HCT116 (cell line): Measurements from ENCODE around the gene MAJIN. TPM values are rescaled to one million over a fixed set of nuclear protein-coding genes. Genes with fewer than 3 reads are reported as not detected.

ENCODE experiments used
- ATAC-seq: fragments of 200-7000 bp; cut with Tn5 transposase; 2 replicates; pipeline ENCODE4 v1.9.1; 2020; ENCODE audit warnings: mild to moderate bottlenecking, moderate library complexity
- BruUV-seq: library from RNA; stranded (reverse); fragments of 400-500 nt; replicated peaks from 2 replicates; lab custom pipeline; 2021; lab: Mats Ljungman, UMichigan
- CTCF ChIA-PET: fragments of 300-600 bp; sonication (Branson Sonifier 250); formaldehyde crosslinking; loops from one replicate; lab custom pipeline; 2021; ENCODE audit warnings: antibody characterized with exemption; lab: Charles Lee
- POLR2A ChIA-PET: fragments of 300-600, 350-600 bp; sonication (Branson Sonifier 250); formaldehyde crosslinking; loops from one replicate; lab custom pipeline; 2021; ENCODE audit warnings: antibody characterized with exemption; lab: Charles Lee
- RAD21 ChIA-PET, 2 experiments: fragments of 300-600 bp; sonication (Branson Sonifier 250); formaldehyde crosslinking; loops; one replicate each; lab custom pipeline; 2023; ENCODE audit warnings: low total read pairs in 2 of 2; ENCODE audit not compliant: uncharacterized antibody in 2 of 2, unreplicated experiment in 2 of 2, low non-redundant PET in 1 of 2; lab: Charles Lee
- DNase-seq: peaks from one replicate; pipeline ENCODE4 v3.0.0-alpha.2; 2010; ENCODE audit warnings: low read depth, low spot score
- H2AFZ ChIP-seq: fragments of 200-600 bp; shearing (Covaris generic), sonication (generic); 2 replicates; pipeline ENCODE4 v1.6.1; 2017; ENCODE audit warnings: low read depth, mixed run types, mixed read lengths, antibody characterized with exemption, low read length; ENCODE audit not compliant: poor library complexity, severe bottlenecking
- H3K27ac ChIP-seq: 2 replicates; pipeline ENCODE4 v1.5.1; 2012; ENCODE audit warnings: low read depth, low read length
- H3K27me3 ChIP-seq: fragments of 200-600 bp; sonication (generic); 2 replicates; pipeline ENCODE4 v1.6.1; 2016; ENCODE audit warnings: mixed run types, low read length, mixed read lengths; ENCODE audit not compliant: insufficient read depth
- H3K36me3 ChIP-seq, 2 experiments: fragments of 200-500 bp in 1 of 2; fragments of 200-600 bp in 1 of 2; sonication (Bioruptor generic) in 1 of 2; sonication (generic) in 1 of 2; 2 replicates each; pipeline versions ENCODE4 v1.5.1 to v1.6.1; 2014 to 2016; ENCODE audit warnings: low read length in 2 of 2, inconsistent platforms in 1 of 2, mixed read lengths in 1 of 2, mixed run types in 1 of 2; ENCODE audit not compliant: insufficient read depth in 2 of 2, control insufficient read depth in 1 of 2
- H3K4me1 ChIP-seq, 2 experiments: fragments of 200-600 bp in 1 of 2; sonication (generic) in 1 of 2; 2 replicates each; pipeline versions ENCODE4 v1.5.1 to v1.6.1; 2012 to 2017; ENCODE audit warnings: low read length in 2 of 2, inconsistent platforms in 1 of 2, mild to moderate bottlenecking in 1 of 2, mixed read lengths in 1 of 2, mixed run types in 1 of 2, moderate library complexity in 1 of 2; ENCODE audit not compliant: insufficient read depth in 2 of 2, control insufficient read depth in 1 of 2
- H3K4me2 ChIP-seq: fragments of 200-600 bp; sonication (generic); 2 replicates; pipeline ENCODE4 v1.6.1; 2017; ENCODE audit warnings: mixed run types, low read length, mixed read lengths
- H3K4me3 ChIP-seq, 2 experiments: fragments of 200-600 bp in 1 of 2; sonication (generic) in 1 of 2; replicated peaks in 1 of 2; 2 replicates each; pipeline ENCODE4 v1.5.1; 2011 to 2016; ENCODE audit warnings: low read length in 2 of 2, control low read depth in 1 of 2, low read depth in 1 of 2, mild to moderate bottlenecking in 1 of 2, mixed read lengths in 1 of 2, mixed run types in 1 of 2
- H3K79me2 ChIP-seq: fragments of 200-600 bp; sonication (generic); 2 replicates; pipeline ENCODE4 v1.6.1; 2017; ENCODE audit warnings: mild to moderate bottlenecking, mixed run types, low read length, moderate library complexity, mixed read lengths; ENCODE audit not compliant: insufficient read depth
- H3K9ac ChIP-seq: fragments of 200-600 bp; sonication (generic); 2 replicates; pipeline ENCODE4 v1.6.1; 2016; ENCODE audit warnings: low read length, mixed read lengths
- H3K9me2 ChIP-seq: fragments of 200-600 bp; sonication (generic), shearing (Covaris generic); 2 replicates; pipeline ENCODE4 v1.6.1; 2017; ENCODE audit warnings: mixed run types, mild to moderate bottlenecking, moderate library complexity; ENCODE audit not compliant: insufficient read depth
- H3K9me3 ChIP-seq, 2 experiments: fragments of 200-500 bp in 1 of 2; fragments of 200-600 bp in 1 of 2; sonication (Bioruptor generic) in 1 of 2; sonication (generic) in 1 of 2; 2 replicates each; pipeline ENCODE4 v1.6.1; 2014 to 2017; ENCODE audit warnings: low read length in 2 of 2, mixed read lengths in 2 of 2, inconsistent platforms in 1 of 2, low read depth in 1 of 2, mild to moderate bottlenecking in 1 of 2, mixed run types in 1 of 2, moderate library complexity in 1 of 2; ENCODE audit not compliant: control insufficient read depth in 1 of 2, insufficient read depth in 1 of 2
- H4K20me1 ChIP-seq: fragments of 200-600 bp; sonication (generic), shearing (Covaris generic); 2 replicates; pipeline ENCODE4 v1.6.1; 2017; ENCODE audit warnings: mixed run types, mild to moderate bottlenecking, moderate library complexity; ENCODE audit not compliant: insufficient read depth
- ATF3 ChIP-seq: IDR thresholded peaks from 2 replicates; pipeline ENCODE4 v1.6.1; 2012
- CBX3 ChIP-seq: IDR thresholded peaks from 2 replicates; pipeline ENCODE4 v1.6.1; 2012; ENCODE audit warnings: low read depth
- ELF1 ChIP-seq: IDR thresholded peaks from 2 replicates; pipeline ENCODE4 v1.6.1; 2012; ENCODE audit warnings: low read depth, borderline replicate concordance
- EZH2 ChIP-seq: fragments of 200-600 bp; sonication (generic); IDR thresholded peaks from 2 replicates; pipeline ENCODE4 v1.6.1; 2017; ENCODE audit warnings: antibody characterized with exemption, mixed run types
- EZH2phosphoT487 ChIP-seq: fragments of 200-600 bp; IDR thresholded peaks from 2 replicates; pipeline ENCODE4 v1.6.1; 2018; ENCODE audit warnings: antibody characterized with exemption, borderline replicate concordance
- FOSL1 ChIP-seq: IDR thresholded peaks from 2 replicates; pipeline ENCODE4 v1.6.1; 2012; ENCODE audit warnings: low read depth
- JUND ChIP-seq: IDR thresholded peaks from 2 replicates; pipeline ENCODE4 v1.6.1; 2012
- MAX ChIP-seq: IDR thresholded peaks from 2 replicates; pipeline ENCODE4 v1.6.1; 2012
- POLR2A ChIP-seq: IDR thresholded peaks from 2 replicates; pipeline ENCODE4 v1.7.0; 2011; ENCODE audit warnings: borderline replicate concordance; ENCODE audit not compliant: insufficient read depth, insufficient read length; ENCODE audit errors: extremely low read depth
- TCF7L2 ChIP-seq: IDR thresholded peaks from 2 replicates; pipeline ENCODE4 v1.7.0; 2011; ENCODE audit warnings: borderline replicate concordance, inconsistent platforms; ENCODE audit not compliant: insufficient read depth, insufficient read length; ENCODE audit errors: extremely low read depth
- YY1 ChIP-seq: IDR thresholded peaks from 2 replicates; pipeline ENCODE4 v1.6.1; 2011; ENCODE audit warnings: low read length, low read depth, moderate library complexity, mild to moderate bottlenecking; ENCODE audit not compliant: insufficient replicate concordance; ENCODE audit errors: extremely low read depth
- ZBTB33 ChIP-seq: IDR thresholded peaks from 2 replicates; pipeline ENCODE4 v1.6.1; 2011; ENCODE audit warnings: mild to moderate bottlenecking, low read length, moderate library complexity; ENCODE audit not compliant: insufficient replicate concordance; ENCODE audit errors: extremely low read depth
- ZFX ChIP-seq: fragments of 450-650 bp; IDR thresholded peaks from 2 replicates; pipeline ENCODE4 v1.6.1; 2017
- ZNF274 ChIP-seq: fragments of 200-500 bp; sonication (Bioruptor generic); IDR thresholded peaks from 2 replicates; pipeline ENCODE4 v1.6.1; 2014; ENCODE audit warnings: mild to moderate bottlenecking, low read depth, low read length, inconsistent platforms
- intact Hi-C: fragments of 100-400 bp; cut with micrococcal nuclease; formaldehyde crosslinking; loops from 2 replicates; pipeline ENCODE4 v1.10.0; 2022
- total RNA-seq: library from RNA; stranded (reverse); gene quantifications from one replicate; pipeline ENCODE4 v1.2.1, GENCODE V29; 2021; ENCODE audit not compliant: unreplicated experiment

The MAJIN gene
- total RNA-seq, 1 experiment from 2014 or later: not detected

- Histone ChIP-seq H3K4me1 (peaks cover 0 to 22% of the 10 kb centered on the region in 2 experiments; a peak in 2 of 4 replicates), H3K9me2 (no peaks in the 10 kb centered on the region), H3K4me2 (no peak overlapping the region), H3K4me3 (no peak overlapping the region), H3K27me3 (no peaks in the 10 kb centered on the region), H4K20me1 (no peaks in the 10 kb centered on the region), H3K27ac (no peak overlapping the region), H2AFZ (no peak overlapping the region), H3K36me3 (no peaks in the 10 kb centered on the region), H3K79me2 (no peaks in the 10 kb centered on the region), H3K9ac (no peak overlapping the region), H3K9me3 (no peaks in the 10 kb centered on the region)
- ATAC-seq (no peak), DNase-seq (no peak)
- POLR2A ChIA-PET: no interaction called here
- intact Hi-C loops: no loop called here
- CTCF ChIA-PET: interaction anchor here (1.3 to 10.8 kb wide), 2 partner anchors 48 to 118 kb away, joined by 4 to 112 read pairs; partner anchors contain the start of gene ARL2
- RAD21 ChIA-PET: interaction anchor here in 1 of 2 experiments (0.6 kb wide), 1 partner anchor 109 kb away, joined by 4 read pairs; no protein-coding TSS in a partner anchor
- TF ChIP-seq MAX (no peak), CBX3 (no peak), ZNF274 (no peak), POLR2A (no peak), ATF3 (no peak), ZBTB33 (no peak), EZH2phosphoT487 (no peak), JUND (no peak), ZFX (no peak), FOSL1 (no peak), EZH2 (no peak), YY1 (no peak), TCF7L2 (no peak), ELF1 (no peak)
- BruUV-seq: no TSS peak
Observed at GRCh38 chr11:64896448-64897022, 75.4 kb downstream of the MAJIN start.
